NT2/D1 (cell line): Measurements from ENCODE around the gene SMIM38.

Experiments
- SUZ12 ChIP-seq: IDR thresholded peaks from 2 replicates; pipeline ENCODE4 v1.6.1; 2011; ENCODE audit not compliant: insufficient read length, insufficient read depth; ENCODE audit errors: extremely low read depth
- YY1 ChIP-seq: IDR thresholded peaks from 2 replicates; pipeline ENCODE4 v1.6.1; 2011; ENCODE audit not compliant: insufficient read length, insufficient read depth
- ZNF274 ChIP-seq: IDR thresholded peaks from 2 replicates; pipeline ENCODE4 v1.6.1; 2011; ENCODE audit warnings: mild to moderate bottlenecking, low read depth, low read length

DNA sequence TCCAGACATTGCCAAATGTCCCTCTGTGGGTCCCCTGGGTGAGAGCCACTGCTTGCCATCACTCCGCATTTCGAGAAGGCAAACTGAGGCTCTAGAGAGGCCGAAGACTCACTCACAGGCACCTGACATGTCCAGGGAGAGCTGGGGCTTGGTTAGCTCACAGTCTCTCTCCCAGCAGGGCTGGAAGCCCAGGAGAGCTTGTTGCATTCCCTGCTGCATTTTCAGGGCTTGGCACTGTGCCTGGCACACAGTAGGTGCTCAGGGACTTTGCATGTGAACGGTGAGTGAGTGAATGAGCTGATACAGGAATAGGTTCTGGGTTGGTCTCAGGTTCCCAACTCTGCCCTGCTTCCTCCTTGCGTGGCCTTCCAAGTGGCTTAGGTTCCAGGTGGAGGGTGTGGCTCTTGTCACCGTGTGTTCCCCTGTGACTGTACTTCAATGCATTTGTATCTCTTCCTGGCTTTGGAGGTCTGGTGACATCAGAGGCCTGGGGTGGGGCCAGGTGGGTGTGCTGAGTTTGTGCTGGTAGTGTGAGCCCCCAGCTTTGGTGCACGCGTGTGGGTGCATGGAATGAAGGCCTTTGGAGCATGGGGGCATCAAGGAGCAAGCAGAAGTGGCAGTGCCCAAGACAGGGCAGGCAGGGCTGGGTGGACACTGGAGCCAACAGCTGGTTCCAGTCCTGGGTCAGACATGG lies 18.4 kb upstream of the SMIM38 start:
- no peak for TF ChIP-seq SUZ12
- no peak for TF ChIP-seq YY1
- TF ChIP-seq ZNF274: no peak
